ENCODE results near the gene MRPL55.

DNA sequence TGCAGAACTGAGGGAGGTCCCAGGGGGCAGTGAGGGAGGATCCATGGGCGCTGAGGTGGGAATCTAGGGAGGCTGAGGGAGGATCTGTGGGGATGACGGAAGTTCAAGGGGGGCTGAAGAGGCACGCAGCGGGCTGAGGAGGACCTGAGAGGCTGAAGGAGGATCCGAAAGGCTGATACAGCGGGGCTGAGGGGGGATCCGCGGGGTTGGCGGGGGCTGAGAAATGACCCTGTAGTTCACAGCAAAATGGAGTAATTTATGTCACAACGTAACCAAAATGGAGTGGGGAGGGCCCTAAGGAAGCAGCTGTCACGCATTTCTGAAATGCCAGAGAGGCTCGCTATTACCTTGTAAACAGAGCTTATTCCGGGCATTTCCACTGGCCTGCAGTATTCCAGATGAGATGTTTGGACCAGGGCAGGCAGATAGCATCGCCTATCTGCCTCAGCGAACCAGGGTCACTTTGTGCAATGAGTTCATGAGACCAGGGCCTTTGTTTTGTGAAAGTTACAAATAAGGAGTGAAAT, 926 bp upstream of the MRPL55 start:
- TF ChIP-seq, protein P1, sequence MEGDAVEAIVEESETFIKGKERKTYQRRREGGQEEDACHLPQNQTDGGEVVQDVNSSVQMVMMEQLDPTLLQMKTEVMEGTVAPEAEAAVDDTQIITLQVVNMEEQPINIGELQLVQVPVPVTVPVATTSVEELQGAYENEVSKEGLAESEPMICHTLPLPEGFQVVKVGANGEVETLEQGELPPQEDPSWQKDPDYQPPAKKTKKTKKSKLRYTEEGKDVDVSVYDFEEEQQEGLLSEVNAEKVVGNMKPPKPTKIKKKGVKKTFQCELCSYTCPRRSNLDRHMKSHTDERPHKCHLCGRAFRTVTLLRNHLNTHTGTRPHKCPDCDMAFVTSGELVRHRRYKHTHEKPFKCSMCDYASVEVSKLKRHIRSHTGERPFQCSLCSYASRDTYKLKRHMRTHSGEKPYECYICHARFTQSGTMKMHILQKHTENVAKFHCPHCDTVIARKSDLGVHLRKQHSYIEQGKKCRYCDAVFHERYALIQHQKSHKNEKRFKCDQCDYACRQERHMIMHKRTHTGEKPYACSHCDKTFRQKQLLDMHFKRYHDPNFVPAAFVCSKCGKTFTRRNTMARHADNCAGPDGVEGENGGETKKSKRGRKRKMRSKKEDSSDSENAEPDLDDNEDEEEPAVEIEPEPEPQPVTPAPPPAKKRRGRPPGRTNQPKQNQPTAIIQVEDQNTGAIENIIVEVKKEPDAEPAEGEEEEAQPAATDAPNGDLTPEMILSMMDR (IDR thresholded peaks at IDR 0.05) = no peak
- no peak for TF ChIP-seq POLR2A (IDR thresholded peaks at IDR 0.05)

All from thyroid gland (tissue), 4 donors.